H1 (cell line): ENCODE measurements around the gene DDX49.
"Not testable (repeated sequence)": the region's sequence is repeated elsewhere in the genome, so short reads cannot be mapped to it uniquely, and the experiment has no call there.

Experiments
- CTCF ChIP-seq, 3 experiments: IDR thresholded peaks; 1 replicate in 2 of 3; 2 replicates in 1 of 3; pipeline versions ENCODE4 v1.5.1 to v1.6.1; 2011; ENCODE audit warnings: low read length in 3 of 3, mild to moderate bottlenecking in 3 of 3, inconsistent platforms in 2 of 3, low read depth in 1 of 3, moderate library complexity in 1 of 3; ENCODE audit not compliant: insufficient read depth in 1 of 3; ENCODE audit errors: control extremely low read depth in 1 of 3
- RAD21 ChIP-seq, 2 experiments: IDR thresholded peaks in 1 of 2; conservative IDR thresholded peaks in 1 of 2; 2 replicates each; pipeline ENCODE4 v1.6.1; 2011; ENCODE audit warnings: low read depth in 2 of 2, low read length in 2 of 2, improper control_type of control experiment in 1 of 2, inconsistent platforms in 1 of 2, mild to moderate bottlenecking in 1 of 2, moderate library complexity in 1 of 2

- TF ChIP-seq CTCF (IDR thresholded peaks at IDR 0.05; ENCODE audit: control extremely low read depth in 1 of 3, insufficient read depth in 1 of 3, low read depth in 1 of 3, low read length in 3 of 3); RAD21 (IDR thresholded peaks at IDR 0.05 in 1 of 2, conservative IDR thresholded peaks at IDR 0.05 in 1 of 2; ENCODE audit: low read depth in 2 of 2, low read length in 2 of 2): not testable (repeated sequence)
Measured at GRCh38 chr19:18952364-18953003, 33.0 kb downstream of the DDX49 start.
